ENCODE results near the gene PIK3R1.
A peak's percentile ranks its signal among the peaks of the same experiment; 100 is the strongest.

PIK3R1 gene

GRCh38 chr5:68215208-68215897 lies at the start of gene PIK3R1:
Gene PIK3R1, plus strand, starts transcription at chr5:68215756. Its CDS starts 10,920 bp downstream, at chr5:68226676.
- DNase-seq (ENCODE audit: low read depth in 2 of 2), result peak; percentile 67 to 90

GRCh38 chr5:68167195-68167651 lies 48.3 kb upstream of the PIK3R1 start:
- DNase-seq (ENCODE audit: low read depth in 2 of 2), result no peak

GRCh38 chr5:68169903-68170302 lies 45.7 kb upstream of the PIK3R1 start:
- DNase-seq (ENCODE audit: low read depth in 2 of 2), result no peak

GRCh38 chr5:68170826-68171558 lies 44.6 kb upstream of the PIK3R1 start:
- DNase-seq (ENCODE audit: low read depth in 2 of 2), result no peak

- DNase-seq (ENCODE audit: low read depth in 2 of 2), result no peak
Measured at GRCh38 chr5:68172314-68172713, 43.2 kb upstream of the PIK3R1 start.

GRCh38 chr5:68173007-68173406 lies 42.5 kb upstream of the PIK3R1 start:
- no peak for DNase-seq (ENCODE audit: low read depth in 2 of 2)

- no peak for DNase-seq (ENCODE audit: low read depth in 2 of 2)
Measured at GRCh38 chr5:68176253-68176652, 39.3 kb upstream of the PIK3R1 start.

GRCh38 chr5:68176802-68177479 lies 38.6 kb upstream of the PIK3R1 start:
- DNase-seq (ENCODE audit: low read depth in 2 of 2), result no peak

- no peak for DNase-seq (ENCODE audit: low read depth in 2 of 2)
Measured at GRCh38 chr5:68177676-68178075, 37.9 kb upstream of the PIK3R1 start.

GRCh38 chr5:68178579-68178978 lies 37.0 kb upstream of the PIK3R1 start:
- peak in 1 of 2 donors; percentile 10 for DNase-seq (ENCODE audit: low read depth in 2 of 2)

- no peak for DNase-seq (ENCODE audit: low read depth in 2 of 2)
Measured at GRCh38 chr5:68180121-68181038, 35.2 kb upstream of the PIK3R1 start.

GRCh38 chr5:68181039-68181599 lies 34.4 kb upstream of the PIK3R1 start:
- no peak for DNase-seq (ENCODE audit: low read depth in 2 of 2)

- no peak for DNase-seq (ENCODE audit: low read depth in 2 of 2)
Measured at GRCh38 chr5:68182094-68182493, 33.5 kb upstream of the PIK3R1 start.

GRCh38 chr5:68182534-68182933 lies 33.0 kb upstream of the PIK3R1 start:
- DNase-seq (ENCODE audit: low read depth in 2 of 2), result no peak

- DNase-seq (ENCODE audit: low read depth in 2 of 2), result no peak
Measured at GRCh38 chr5:68187268-68188055, 28.1 kb upstream of the PIK3R1 start.

GRCh38 chr5:68189171-68189570 lies 26.4 kb upstream of the PIK3R1 start:
- DNase-seq (ENCODE audit: low read depth in 2 of 2), result no peak

- no peak for DNase-seq (ENCODE audit: low read depth in 2 of 2)
Measured at GRCh38 chr5:68189613-68190012, 25.9 kb upstream of the PIK3R1 start.

GRCh38 chr5:68190619-68191018 lies 24.9 kb upstream of the PIK3R1 start:
- no peak for DNase-seq (ENCODE audit: low read depth in 2 of 2)

- no peak for DNase-seq (ENCODE audit: low read depth in 2 of 2)
Measured at GRCh38 chr5:68191083-68191791, 24.3 kb upstream of the PIK3R1 start.

GRCh38 chr5:68192679-68193060 lies 22.9 kb upstream of the PIK3R1 start:
- DNase-seq (ENCODE audit: low read depth in 2 of 2), result no peak

Data from stimulated activated CD8-positive, alpha-beta memory T cell treated with anti-CD3 and anti-CD28 coated beads, Interleukin-7, amount 100 ng/mL, for 4 hours (primary cell).